ENCODE data around the gene KLF9.

DNA sequence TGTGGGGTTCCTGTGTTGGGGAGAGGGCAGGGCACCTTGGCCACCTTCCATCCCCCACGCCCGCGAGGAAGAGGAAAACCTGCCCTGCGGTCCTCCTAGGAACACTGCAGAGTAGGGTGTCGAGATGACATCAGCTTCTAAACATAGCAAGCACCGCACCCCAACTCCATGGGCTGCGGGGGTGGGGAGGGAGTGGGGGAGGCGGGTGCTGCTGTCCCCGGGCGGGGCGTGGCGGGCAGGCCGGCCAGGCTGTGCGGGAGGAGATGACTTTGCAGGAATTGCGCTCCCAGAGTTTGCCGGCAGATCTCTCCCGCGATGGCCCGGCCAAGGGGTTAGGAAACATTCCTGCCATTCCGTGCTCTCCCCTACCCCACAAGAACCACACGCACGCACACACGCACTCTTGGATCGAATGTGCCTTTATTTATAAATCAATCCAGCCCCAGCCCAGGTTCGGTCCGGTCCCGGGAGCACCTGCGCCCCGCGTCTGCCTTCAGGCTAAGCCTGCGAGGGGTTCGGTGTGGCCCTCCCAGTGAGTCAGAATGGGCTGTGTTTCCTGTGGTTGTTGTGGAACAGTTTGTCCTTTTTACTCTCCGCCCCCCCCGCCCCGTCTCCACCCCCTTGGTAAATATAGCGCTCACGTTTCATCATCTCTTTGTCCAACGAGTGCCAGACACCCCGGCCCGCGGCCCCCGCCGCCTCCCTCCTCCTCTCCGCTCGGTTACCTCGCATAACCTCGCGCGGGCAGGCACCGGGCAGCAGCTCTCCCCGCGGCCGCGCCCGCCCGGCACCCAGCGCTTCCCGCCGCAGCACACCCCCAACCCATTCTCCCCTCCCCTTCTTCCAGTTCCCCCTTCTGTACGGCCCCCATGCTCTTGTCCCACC, 5.3 kb upstream of the KLF9 start:
- TF ChIP-seq CTCF (IDR thresholded peaks at IDR 0.05) (no peak), POLR2A (IDR thresholded peaks at IDR 0.05) (peak in 1 of 2 donors; percentile 35)

Data from lower leg skin (tissue), 3 donors.